HG02678 (cell line): ENCODE data around the gene ITPRID1.

Experiments used
- ATAC-seq: cut with Tn5 transposase; IDR thresholded peaks from one replicate; pipeline ENCODE4 v1.9.1; 2021; ENCODE audit warnings: mild to moderate bottlenecking, moderate library complexity; ENCODE audit not compliant: unreplicated experiment

The ITPRID1 gene

GRCh38 chr7:31692451-31692850 is 178.6 kb downstream of the ITPRID1 start:
- no peak for ATAC-seq

GRCh38 chr7:31692871-31693270 is 179.0 kb downstream of the ITPRID1 start:
- no peak for ATAC-seq

- no peak for ATAC-seq
These were observed 182.1 kb downstream of the ITPRID1 start for GRCh38 chr7:31695859-31696614.

GRCh38 chr7:31699050-31699449 is 185.2 kb downstream of the ITPRID1 start:
- no peak for ATAC-seq

- ATAC-seq = no peak
These were observed 188.5 kb downstream of the ITPRID1 start for GRCh38 chr7:31702354-31702753.

- no peak for ATAC-seq
These were observed 191.5 kb downstream of the ITPRID1 start for GRCh38 chr7:31705377-31705776.

- ATAC-seq = no peak
These were observed 193.2 kb downstream of the ITPRID1 start for GRCh38 chr7:31707089-31707488.
